ENCODE measurements around the gene DNAJA1.

The DNAJA1 gene

GRCh38 chr9:33040792-33041431 lies 15.8 kb downstream of the DNAJA1 start:
- no peak overlapping the region for H3K4ac ChIP-seq (ENCODE audit: low read depth in 1 of 2, low read length in 2 of 2)
- no peak overlapping the region for H2BK120ac ChIP-seq (ENCODE audit: low read depth, low read length)
- peaks cover 6% of the 10 kb centered on the region for H3K4me1 ChIP-seq (ENCODE audit: control insufficient read depth, insufficient read depth, low read depth, low read length)
- no peak overlapping the region for H4K91ac ChIP-seq (ENCODE audit: low read length)
- no peak overlapping the region for H2BK5ac ChIP-seq (ENCODE audit: low read depth, low read length, poor library complexity, severe bottlenecking)
- 94% methylated on average over 9 of the region's 9 CpGs for WGBS
- peaks cover 4% of the 10 kb centered on the region for H3K79me1 ChIP-seq (replicated peaks; ENCODE audit: low read length, poor library complexity, severe bottlenecking)
- H2AFZ ChIP-seq (ENCODE audit: low read depth, low read length), result no peak overlapping the region
- H2BK12ac ChIP-seq (ENCODE audit: low read length in 2 of 2), result no peak overlapping the region
- H3K9me3 ChIP-seq (ENCODE audit: control insufficient read depth, low read length), result no peaks in the 10 kb centered on the region
- H3K36me3 ChIP-seq (ENCODE audit: control insufficient read depth in 1 of 2, insufficient read depth in 2 of 2, low read depth in 1 of 2, low read length in 2 of 2), result peaks cover 18 to 55% of the 10 kb centered on the region in 2 experiments
- no peak overlapping the region for H3K27ac ChIP-seq (ENCODE audit: low read length, poor library complexity, severe bottlenecking)
- DNase-seq, result no peak
- no peak overlapping the region for H2AK5ac ChIP-seq (ENCODE audit: low read length, severe bottlenecking)
- no peak overlapping the region for H3K23ac ChIP-seq (ENCODE audit: low read length in 2 of 2)
- no peak overlapping the region for H3K9ac ChIP-seq (ENCODE audit: low read length)
- H2BK15ac ChIP-seq (ENCODE audit: low read depth, poor library complexity, severe bottlenecking), result no peak overlapping the region
- H3K14ac ChIP-seq (ENCODE audit: low read length in 2 of 2), result no peak overlapping the region
- no peak overlapping the region for H3K4me3 ChIP-seq (ENCODE audit: insufficient read depth in 1 of 2, low read depth in 1 of 2, low read length in 2 of 2)
- no peak overlapping the region for H3K4me2 ChIP-seq (ENCODE audit: low read length, poor library complexity, severe bottlenecking)
- no peaks in the 10 kb centered on the region for H3K27me3 ChIP-seq (ENCODE audit: control insufficient read depth in 1 of 2, insufficient read depth in 1 of 2, low read length in 2 of 2)
- no peak overlapping the region for H3K18ac ChIP-seq (ENCODE audit: low read depth in 1 of 2, low read length in 2 of 2)
- H4K8ac ChIP-seq (ENCODE audit: low read length), result no peak overlapping the region

- Histone ChIP-seq H2BK120ac (ENCODE audit: low read depth, low read length) (no peak overlapping the region), H3K9ac (ENCODE audit: low read length) (peak overlapping the region; percentile 62), H2AFZ (ENCODE audit: low read depth, low read length) (no peak overlapping the region), H2AK5ac (ENCODE audit: low read length, severe bottlenecking) (no peak overlapping the region), H3K36me3 (ENCODE audit: control insufficient read depth in 1 of 2, insufficient read depth in 2 of 2, low read depth in 1 of 2, low read length in 2 of 2) (peaks cover 16 to 54% of the 10 kb centered on the region in 2 experiments), H3K4me3 (ENCODE audit: insufficient read depth in 1 of 2, low read depth in 1 of 2, low read length in 2 of 2) (peak overlapping the region in 1 of 2 experiments; percentile 61), H3K9me3 (ENCODE audit: control insufficient read depth, low read length) (no peaks in the 10 kb centered on the region), H3K4me1 (ENCODE audit: control insufficient read depth, insufficient read depth, low read depth, low read length) (peaks cover 6% of the 10 kb centered on the region), H2BK15ac (ENCODE audit: low read depth, poor library complexity, severe bottlenecking) (no peak overlapping the region), H3K14ac (ENCODE audit: low read length in 2 of 2) (no peak overlapping the region), H3K27ac (ENCODE audit: low read length, poor library complexity, severe bottlenecking) (no peak overlapping the region), H3K23ac (ENCODE audit: low read length in 2 of 2) (no peak overlapping the region), H4K91ac (ENCODE audit: low read length) (no peak overlapping the region), H3K27me3 (ENCODE audit: control insufficient read depth in 1 of 2, insufficient read depth in 1 of 2, low read length in 2 of 2) (no peaks in the 10 kb centered on the region), H2BK5ac (ENCODE audit: low read depth, low read length, poor library complexity, severe bottlenecking) (no peak overlapping the region), H3K79me1 (replicated peaks; ENCODE audit: low read length, poor library complexity, severe bottlenecking) (peaks cover 3% of the 10 kb centered on the region), H3K18ac (ENCODE audit: low read depth in 1 of 2, low read length in 2 of 2) (no peak overlapping the region), H2BK12ac (ENCODE audit: low read length in 2 of 2) (no peak overlapping the region), H4K8ac (ENCODE audit: low read length) (no peak overlapping the region), H3K4me2 (ENCODE audit: low read length, poor library complexity, severe bottlenecking) (no peak overlapping the region), H3K4ac (ENCODE audit: low read depth in 1 of 2, low read length in 2 of 2) (no peak overlapping the region)
- peak; percentile 70 for DNase-seq
- 88% methylated on average over 7 of the region's 10 CpGs for WGBS
Observed at GRCh38 chr9:33041432-33042188, 16.5 kb downstream of the DNAJA1 start.

GRCh38 chr9:33042473-33042872 lies 17.4 kb downstream of the DNAJA1 start:
- Histone ChIP-seq H3K4ac (ENCODE audit: low read depth in 1 of 2, low read length in 2 of 2) (no peak overlapping the region), H2BK5ac (ENCODE audit: low read depth, low read length, poor library complexity, severe bottlenecking) (no peak overlapping the region), H4K91ac (ENCODE audit: low read length) (no peak overlapping the region), H3K18ac (ENCODE audit: low read depth in 1 of 2, low read length in 2 of 2) (no peak overlapping the region), H3K9me3 (ENCODE audit: control insufficient read depth, low read length) (no peaks in the 10 kb centered on the region), H2BK15ac (ENCODE audit: low read depth, poor library complexity, severe bottlenecking) (no peak overlapping the region), H2AK5ac (ENCODE audit: low read length, severe bottlenecking) (no peak overlapping the region), H2BK12ac (ENCODE audit: low read length in 2 of 2) (no peak overlapping the region), H3K4me2 (ENCODE audit: low read length, poor library complexity, severe bottlenecking) (peak overlapping the region; percentile 27), H3K4me1 (ENCODE audit: control insufficient read depth, insufficient read depth, low read depth, low read length) (peaks cover 6% of the 10 kb centered on the region), H4K8ac (ENCODE audit: low read length) (no peak overlapping the region), H3K14ac (ENCODE audit: low read length in 2 of 2) (no peak overlapping the region), H3K27ac (ENCODE audit: low read length, poor library complexity, severe bottlenecking) (peak overlapping the region; percentile 49), H2BK120ac (ENCODE audit: low read depth, low read length) (no peak overlapping the region), H3K9ac (ENCODE audit: low read length) (peak overlapping the region; percentile 62), H3K23ac (ENCODE audit: low read length in 2 of 2) (no peak overlapping the region), H3K4me3 (ENCODE audit: insufficient read depth in 1 of 2, low read depth in 1 of 2, low read length in 2 of 2) (peak overlapping the region in 1 of 2 experiments; percentile 61), H3K79me1 (replicated peaks; ENCODE audit: low read length, poor library complexity, severe bottlenecking) (peaks cover 2% of the 10 kb centered on the region), H3K36me3 (ENCODE audit: control insufficient read depth in 1 of 2, insufficient read depth in 2 of 2, low read depth in 1 of 2, low read length in 2 of 2) (peaks cover 16 to 54% of the 10 kb centered on the region in 2 experiments), H3K27me3 (ENCODE audit: control insufficient read depth in 1 of 2, insufficient read depth in 1 of 2, low read length in 2 of 2) (no peaks in the 10 kb centered on the region), H2AFZ (ENCODE audit: low read depth, low read length) (no peak overlapping the region)
- DNase-seq, result no peak
- 95% methylated on average over 8 of the region's 8 CpGs for WGBS

- no peak overlapping the region for H4K91ac ChIP-seq (ENCODE audit: low read length)
- H2BK120ac ChIP-seq (ENCODE audit: low read depth, low read length), result no peak overlapping the region
- peak overlapping the region; percentile 86 for H3K4me2 ChIP-seq (ENCODE audit: low read length, poor library complexity, severe bottlenecking)
- peak overlapping the region in 1 of 2 experiments; percentile 63 for H3K4ac ChIP-seq (ENCODE audit: low read depth in 1 of 2, low read length in 2 of 2)
- no peak for DNase-seq
- H3K36me3 ChIP-seq (ENCODE audit: control insufficient read depth in 1 of 2, insufficient read depth in 2 of 2, low read depth in 1 of 2, low read length in 2 of 2), result peaks cover 12 to 52% of the 10 kb centered on the region in 2 experiments
- no peak overlapping the region for H3K18ac ChIP-seq (ENCODE audit: low read depth in 1 of 2, low read length in 2 of 2)
- peak overlapping the region; percentile 84 for H4K8ac ChIP-seq (ENCODE audit: low read length)
- H2AK5ac ChIP-seq (ENCODE audit: low read length, severe bottlenecking), result no peak overlapping the region
- no peak overlapping the region for H3K23ac ChIP-seq (ENCODE audit: low read length in 2 of 2)
- H3K14ac ChIP-seq (ENCODE audit: low read length in 2 of 2), result no peak overlapping the region
- H2BK5ac ChIP-seq (ENCODE audit: low read depth, low read length, poor library complexity, severe bottlenecking), result no peak overlapping the region
- peaks cover 2% of the 10 kb centered on the region for H3K79me1 ChIP-seq (replicated peaks; ENCODE audit: low read length, poor library complexity, severe bottlenecking)
- WGBS, result 65% methylated on average over 5 of the region's 8 CpGs
- H3K9me3 ChIP-seq (ENCODE audit: control insufficient read depth, low read length), result no peaks in the 10 kb centered on the region
- H2BK12ac ChIP-seq (ENCODE audit: low read length in 2 of 2), result peak overlapping the region in 1 of 2 experiments; percentile 18
- H3K4me3 ChIP-seq (ENCODE audit: insufficient read depth in 1 of 2, low read depth in 1 of 2, low read length in 2 of 2), result peak overlapping the region in 1 of 2 experiments; percentile 82
- H2AFZ ChIP-seq (ENCODE audit: low read depth, low read length), result no peak overlapping the region
- no peaks in the 10 kb centered on the region for H3K27me3 ChIP-seq (ENCODE audit: control insufficient read depth in 1 of 2, insufficient read depth in 1 of 2, low read length in 2 of 2)
- peaks cover 6% of the 10 kb centered on the region for H3K4me1 ChIP-seq (ENCODE audit: control insufficient read depth, insufficient read depth, low read depth, low read length)
- H2BK15ac ChIP-seq (ENCODE audit: low read depth, poor library complexity, severe bottlenecking), result no peak overlapping the region
- H3K9ac ChIP-seq (ENCODE audit: low read length), result peak overlapping the region; percentile 93
- peak overlapping the region; percentile 89 for H3K27ac ChIP-seq (ENCODE audit: low read length, poor library complexity, severe bottlenecking)
Observed at GRCh38 chr9:33043671-33044070, 18.6 kb downstream of the DNAJA1 start.
